RWPE1 (cell line): ENCODE data around the gene ACBD4.

Source experiments
- CTCF ChIA-PET: fragments of 350-600 bp; sonication (Branson Sonifier 250); formaldehyde crosslinking; extraction: SDS; loops from one replicate; lab custom pipeline; 2021; lab: Yijun Ruan, JAX
- POLR2A ChIA-PET: fragments of 400-600 bp; formaldehyde crosslinking; extraction: SDS; loops from one replicate; lab custom pipeline; 2020; ENCODE audit warnings: antibody characterized with exemption; ENCODE audit not compliant: low non-redundant PET; lab: Yijun Ruan, JAX
- DNase-seq: peaks from one replicate; pipeline ENCODE4 v3.0.0; 2012; ENCODE audit warnings: low spot score
- H3K27ac ChIP-seq: fragments of 450-650 bp; 2 replicates; pipeline ENCODE4 v1.5.1; 2017
- CTCF ChIP-seq: fragments of 450-650 bp; conservative IDR thresholded peaks from 2 replicates; pipeline ENCODE4 v1.5.1; 2017; ENCODE audit warnings: low read depth, mild to moderate bottlenecking

Gene ACBD4

DNA sequence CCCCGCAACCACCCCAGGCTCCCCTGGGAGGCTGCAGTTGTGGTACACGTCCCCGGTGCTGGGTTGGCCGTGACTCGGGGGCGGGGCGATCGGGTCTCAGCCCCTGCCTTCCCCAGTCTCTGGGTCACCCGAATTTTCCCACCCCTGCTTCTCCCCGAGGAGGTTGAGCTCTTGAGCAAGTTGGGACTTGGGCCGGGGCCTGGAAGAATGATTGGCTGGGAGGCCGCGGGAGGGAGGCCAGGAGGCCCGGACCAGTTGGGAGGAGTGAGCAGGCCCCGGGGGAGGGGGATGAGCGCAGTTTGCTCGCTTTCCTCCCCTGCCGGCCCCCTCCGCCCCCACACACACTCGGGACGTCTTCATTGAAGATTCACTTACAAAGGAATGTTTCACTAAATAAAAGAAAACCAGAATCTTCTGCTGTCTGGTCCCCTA, 8.3 kb downstream of the ACBD4 start:
- TF ChIP-seq CTCF, result no peak
- POLR2A ChIA-PET, result interaction anchor here (0.5 to 1.0 kb wide), 2 partner anchors 8 to 9 kb away, joined by 3 to 4 read pairs; partner anchors contain the start of gene ACBD4
- DNase-seq, result no peak
- CTCF ChIA-PET, result interaction anchor here (0.6 to 1.4 kb wide), 3 partner anchors 8 to 1956 kb away, joined by 3 to 10 read pairs (median 9); partner anchors contain the start of gene ACBD4
- peak overlapping the region; percentile 95 for H3K27ac ChIP-seq

DNA sequence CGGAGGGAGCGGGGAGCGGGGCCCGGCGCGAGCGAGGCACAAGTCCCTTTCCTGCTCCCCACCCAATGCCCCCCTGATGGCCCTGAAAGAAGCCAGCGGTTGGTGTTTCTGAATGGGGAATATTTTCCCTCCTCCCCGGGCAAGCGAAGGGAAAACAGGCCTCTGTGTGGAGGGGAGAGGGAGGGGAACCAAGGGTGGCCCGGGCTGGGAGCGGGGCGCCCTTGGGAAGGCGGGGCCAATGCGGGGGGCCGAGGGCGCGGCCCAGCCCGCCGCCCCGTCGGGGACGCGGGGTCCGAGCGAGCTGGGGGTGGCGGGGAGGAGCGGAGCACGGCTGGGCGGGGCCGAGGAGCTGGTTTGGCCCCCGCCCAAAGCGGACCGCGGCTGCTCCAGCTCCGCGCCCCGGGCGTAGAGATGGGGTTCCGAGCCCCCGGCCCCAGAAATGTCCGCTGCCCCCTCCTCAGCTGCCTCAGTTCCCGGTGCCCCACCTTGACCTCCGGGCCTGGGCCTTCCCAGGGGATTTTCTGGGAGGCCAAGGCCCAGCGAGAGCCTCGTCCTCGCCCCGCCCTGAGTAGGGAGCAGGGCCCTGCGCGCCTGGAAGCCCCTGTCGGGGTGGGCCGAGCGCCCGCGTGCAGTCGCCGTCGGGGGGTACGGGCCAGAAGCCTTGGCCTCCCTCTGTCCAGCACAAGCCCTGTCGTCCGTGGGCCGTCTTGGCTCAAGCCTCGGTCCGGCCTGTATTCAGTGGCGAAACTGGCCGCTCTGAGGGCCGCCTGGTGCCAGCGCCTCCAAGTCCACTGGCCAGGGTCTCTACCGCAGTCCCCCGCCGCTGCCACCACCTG, 8.9 kb downstream of the ACBD4 start:
- ChIA-PET POLR2A (interaction anchor here (0.5 to 1.0 kb wide), 2 partner anchors 9 to 11 kb away, joined by 4 to 6 read pairs; partner anchors contain the start of gene ACBD4), CTCF (interaction anchor here (0.6 to 1.4 kb wide), 3 partner anchors 9 to 1955 kb away, joined by 3 to 10 read pairs (median 9); partner anchors contain the start of gene ACBD4)
- no peak for TF ChIP-seq CTCF
- H3K27ac ChIP-seq, result peak overlapping the region; percentile 95
- no peak for DNase-seq

- H3K27ac ChIP-seq, result peak overlapping the region; percentile 95
- ChIA-PET CTCF (interaction anchor here (1.7 kb wide), 1 partner anchor 10 kb away, joined by 8 read pairs; the partner anchor contains the start of gene ACBD4), POLR2A (interaction anchor here (0.5 to 0.6 kb wide), 2 partner anchors 11 to 28 kb away, joined by 3 to 6 read pairs; no protein-coding TSS in a partner anchor)
- no peak for DNase-seq
- TF ChIP-seq CTCF, result no peak
Measured at GRCh38 chr17:45145035-45145389, 9.5 kb downstream of the ACBD4 start.

GRCh38 chr17:45146166-45146565, 10.7 kb downstream of the ACBD4 start:
- ChIA-PET CTCF (interaction anchor here (0.9 to 1.7 kb wide), 4 partner anchors 11 to 52 kb away, joined by 3 to 8 read pairs (median 4); partner anchors contain the start of genes ACBD4 and PLCD3), POLR2A (no interaction called here)
- DNase-seq, result no peak
- TF ChIP-seq CTCF, result no peak
- H3K27ac ChIP-seq, result peak overlapping the region; percentile 95

- no peak for TF ChIP-seq CTCF
- no peak for DNase-seq
- POLR2A ChIA-PET, result no interaction called here
- CTCF ChIA-PET, result interaction anchor here (0.9 to 1.7 kb wide), 4 partner anchors 11 to 52 kb away, joined by 3 to 8 read pairs (median 4); partner anchors contain the start of genes ACBD4 and PLCD3
- peak overlapping the region; percentile 95 for H3K27ac ChIP-seq
Measured at GRCh38 chr17:45146592-45146889, 11.1 kb downstream of the ACBD4 start.

DNA sequence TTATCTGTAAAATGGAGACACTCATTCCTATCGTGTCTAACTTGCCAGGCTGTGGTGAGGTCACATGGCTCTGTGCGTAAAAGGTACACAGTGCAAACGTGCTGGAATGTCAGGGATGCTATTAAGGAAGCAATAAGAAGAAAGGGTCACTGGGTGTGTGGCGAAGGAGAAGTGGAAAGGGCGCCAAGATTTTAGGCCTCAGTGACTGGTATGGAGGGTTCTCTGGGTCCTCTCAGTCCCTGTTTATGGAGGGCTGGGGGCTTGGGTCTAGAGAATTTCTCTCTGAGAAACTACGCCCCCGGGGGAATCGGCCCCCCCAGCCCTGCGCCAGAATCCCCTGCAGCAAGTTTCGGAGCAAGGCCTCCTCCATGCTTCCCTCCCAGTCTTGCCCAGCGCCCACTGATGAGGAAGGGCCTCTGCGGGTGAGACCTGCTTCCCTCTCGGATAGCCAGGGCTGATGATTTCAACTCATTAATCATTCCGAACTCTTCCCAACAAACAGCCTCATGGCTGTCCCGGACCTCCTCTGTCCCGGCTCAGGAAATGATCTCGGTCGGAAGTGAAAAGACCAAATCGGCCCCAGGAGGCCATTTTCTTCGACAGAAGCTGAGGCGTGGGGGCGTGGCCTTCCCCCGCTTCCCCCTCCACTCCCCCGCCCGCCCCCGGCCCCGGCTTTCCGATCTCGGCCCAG, 11.5 kb downstream of the ACBD4 start:
- DNase-seq, result no peak
- POLR2A ChIA-PET, result interaction anchor here (2.9 kb wide), 1 partner anchor 14 kb away, joined by 22 read pairs; the partner anchor contains the start of gene HEXIM2

More for the DNA sequence above, 11.5 kb downstream of the ACBD4 start:
- TF ChIP-seq CTCF, result no peak
- peak overlapping the region; percentile 95 for H3K27ac ChIP-seq
- CTCF ChIA-PET, result interaction anchor here (0.6 to 1.7 kb wide), 5 partner anchors 12 to 346 kb away, joined by 3 to 8 read pairs (median 3); partner anchors contain the start of gene ACBD4
